ENCODE measurements around the gene BRI3. TPM values are rescaled to one million over a fixed set of nuclear protein-coding genes. Genes with fewer than 3 reads are reported as not detected.
"Not testable (repeated sequence)": the region's sequence is repeated elsewhere in the genome, so short reads cannot be mapped to it uniquely, and the experiment has no call there.

The BRI3 gene
- total RNA-seq, 1 donor from 2014 or later, result 61.6 TPM

DNA sequence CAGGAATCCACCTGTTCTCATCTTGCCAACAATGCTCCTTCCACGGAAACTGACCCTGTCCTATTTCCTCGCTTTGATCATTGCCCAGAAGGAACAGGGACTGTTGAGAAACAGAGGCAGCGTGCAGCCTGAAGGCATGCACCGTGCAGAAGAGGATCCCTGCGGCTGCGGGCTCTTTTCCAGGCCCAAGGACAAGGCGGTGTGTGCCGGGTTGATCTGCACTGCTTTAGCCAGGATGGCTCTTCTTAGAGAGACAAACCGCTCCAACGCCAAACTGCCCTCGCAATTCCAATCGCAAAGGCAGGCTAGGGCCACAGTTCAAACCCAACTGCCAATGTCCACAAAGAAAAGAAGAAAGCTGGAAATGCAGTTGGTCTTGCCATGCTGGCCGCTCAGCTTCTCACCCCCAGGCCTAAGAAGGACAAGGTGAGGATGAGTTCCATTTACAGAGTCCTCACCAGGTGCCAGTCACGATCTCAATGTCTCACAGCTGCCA lies 26.5 kb downstream of the BRI3 start:
- Histone ChIP-seq H3K27me3 (no peaks in the 10 kb centered on the region), H3K4me1 (no peaks in the 10 kb centered on the region), H3K36me3 (peaks cover 10 to 38% of the 10 kb centered on the region in 2 donors), H3K9me3 (peaks cover 0 to under 1% of the 10 kb centered on the region in 2 donors), H3K27ac (no peak overlapping the region), H3K4me3 (no peak overlapping the region)
- no peak for DNase-seq (ENCODE audit: low spot score in 2 of 2)
- intact Hi-C loops (cut with DNase I), result no loop called here
- TF ChIP-seq, protein P1, sequence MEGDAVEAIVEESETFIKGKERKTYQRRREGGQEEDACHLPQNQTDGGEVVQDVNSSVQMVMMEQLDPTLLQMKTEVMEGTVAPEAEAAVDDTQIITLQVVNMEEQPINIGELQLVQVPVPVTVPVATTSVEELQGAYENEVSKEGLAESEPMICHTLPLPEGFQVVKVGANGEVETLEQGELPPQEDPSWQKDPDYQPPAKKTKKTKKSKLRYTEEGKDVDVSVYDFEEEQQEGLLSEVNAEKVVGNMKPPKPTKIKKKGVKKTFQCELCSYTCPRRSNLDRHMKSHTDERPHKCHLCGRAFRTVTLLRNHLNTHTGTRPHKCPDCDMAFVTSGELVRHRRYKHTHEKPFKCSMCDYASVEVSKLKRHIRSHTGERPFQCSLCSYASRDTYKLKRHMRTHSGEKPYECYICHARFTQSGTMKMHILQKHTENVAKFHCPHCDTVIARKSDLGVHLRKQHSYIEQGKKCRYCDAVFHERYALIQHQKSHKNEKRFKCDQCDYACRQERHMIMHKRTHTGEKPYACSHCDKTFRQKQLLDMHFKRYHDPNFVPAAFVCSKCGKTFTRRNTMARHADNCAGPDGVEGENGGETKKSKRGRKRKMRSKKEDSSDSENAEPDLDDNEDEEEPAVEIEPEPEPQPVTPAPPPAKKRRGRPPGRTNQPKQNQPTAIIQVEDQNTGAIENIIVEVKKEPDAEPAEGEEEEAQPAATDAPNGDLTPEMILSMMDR (IDR thresholded peaks at IDR 0.05), result no peak

DNA sequence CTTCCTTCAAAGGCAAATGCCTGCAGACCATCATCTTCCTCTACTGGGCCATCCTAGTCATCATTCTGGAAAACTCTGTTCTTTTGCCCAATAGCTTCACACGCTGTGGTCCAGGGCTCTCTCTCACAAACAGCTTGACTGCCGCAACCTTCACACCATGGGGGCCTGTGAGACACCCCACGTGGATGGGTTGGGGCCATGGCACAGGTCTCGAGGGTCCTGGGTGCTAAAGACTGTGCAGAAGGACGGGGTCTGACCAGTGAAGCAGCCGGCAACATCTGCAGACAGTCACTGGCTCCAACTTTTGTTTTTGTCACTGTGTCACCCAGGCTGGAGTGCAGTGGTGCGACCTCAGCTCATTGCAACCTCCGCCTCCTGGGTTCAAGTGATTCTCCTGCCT lies 28.1 kb downstream of the BRI3 start:
- no peak for DNase-seq (ENCODE audit: low spot score in 2 of 2)
- TF ChIP-seq, protein P1 (IDR thresholded peaks at IDR 0.05), result no peak
- intact Hi-C loops (cut with DNase I), result no loop called here

DNA sequence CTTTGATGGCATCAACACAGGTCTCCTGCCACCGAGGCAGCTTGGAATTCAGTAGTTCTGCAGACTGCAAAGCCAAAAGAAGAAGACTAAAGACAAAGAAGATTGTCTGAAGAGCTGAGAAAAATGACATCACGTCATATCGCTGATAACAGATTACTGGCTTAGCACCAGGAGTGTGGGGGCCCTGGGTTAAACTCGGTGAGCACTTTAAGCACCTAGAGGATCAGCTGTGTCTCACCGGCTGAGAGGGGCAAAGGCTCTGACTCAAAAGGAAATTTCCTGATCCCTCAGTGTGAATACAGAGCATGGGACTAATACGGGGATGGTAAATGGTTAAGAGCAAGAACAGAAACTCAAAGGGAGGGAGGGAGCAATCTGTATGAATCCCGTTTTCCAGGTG lies 30.7 kb downstream of the BRI3 start:
- no peaks in the 10 kb centered on the region for H3K4me1 ChIP-seq
- H3K27me3 ChIP-seq, result no peaks in the 10 kb centered on the region
- peaks cover 5 to 20% of the 10 kb centered on the region in 2 donors for H3K36me3 ChIP-seq
- no peak overlapping the region for H3K27ac ChIP-seq
- no peak for DNase-seq (ENCODE audit: low spot score in 2 of 2)
- TF ChIP-seq, protein P1 (IDR thresholded peaks at IDR 0.05), result no peak
- intact Hi-C loops (cut with DNase I), result no loop called here
- no peak overlapping the region for H3K4me3 ChIP-seq
- H3K9me3 ChIP-seq, result no peaks in the 10 kb centered on the region

More for the DNA sequence above, 28.1 kb downstream of the BRI3 start:
- no peaks in the 10 kb centered on the region for H3K27me3 ChIP-seq
- no peak overlapping the region for H3K27ac ChIP-seq
- no peaks in the 10 kb centered on the region for H3K9me3 ChIP-seq
- H3K36me3 ChIP-seq, result peaks cover 10 to 38% of the 10 kb centered on the region in 2 donors
- H3K4me3 ChIP-seq, result no peak overlapping the region
- no peaks in the 10 kb centered on the region for H3K4me1 ChIP-seq

DNA sequence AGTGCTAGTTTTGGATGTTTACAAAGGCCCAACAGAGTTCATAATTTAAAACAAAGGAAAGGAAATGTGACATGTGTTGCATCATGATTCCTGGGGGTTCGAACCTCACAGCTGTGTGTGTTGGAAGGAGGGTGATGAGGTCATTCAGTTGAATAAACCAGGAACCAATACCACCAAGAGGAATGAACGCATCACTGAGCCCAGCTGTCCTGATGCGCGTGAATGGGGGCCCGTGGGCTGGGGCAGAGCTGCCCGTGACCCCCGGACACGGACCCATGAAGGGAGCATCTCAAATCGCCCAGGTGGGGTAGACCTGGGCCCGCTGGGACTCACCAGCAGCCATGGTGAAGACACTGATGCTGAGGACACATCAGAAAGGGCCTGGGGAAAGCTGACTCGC lies 33.0 kb downstream of the BRI3 start:
- intact Hi-C loops (cut with DNase I), result no loop called here
- no peak overlapping the region for H3K4me3 ChIP-seq
- no peaks in the 10 kb centered on the region for H3K36me3 ChIP-seq
- TF ChIP-seq, protein P1 (IDR thresholded peaks at IDR 0.05), result no peak
- H3K9me3 ChIP-seq, result no peaks in the 10 kb centered on the region
- no peak overlapping the region for H3K27ac ChIP-seq
- no peaks in the 10 kb centered on the region for H3K4me1 ChIP-seq
- no peaks in the 10 kb centered on the region for H3K27me3 ChIP-seq
- no peak for DNase-seq (ENCODE audit: low spot score in 2 of 2)

DNA sequence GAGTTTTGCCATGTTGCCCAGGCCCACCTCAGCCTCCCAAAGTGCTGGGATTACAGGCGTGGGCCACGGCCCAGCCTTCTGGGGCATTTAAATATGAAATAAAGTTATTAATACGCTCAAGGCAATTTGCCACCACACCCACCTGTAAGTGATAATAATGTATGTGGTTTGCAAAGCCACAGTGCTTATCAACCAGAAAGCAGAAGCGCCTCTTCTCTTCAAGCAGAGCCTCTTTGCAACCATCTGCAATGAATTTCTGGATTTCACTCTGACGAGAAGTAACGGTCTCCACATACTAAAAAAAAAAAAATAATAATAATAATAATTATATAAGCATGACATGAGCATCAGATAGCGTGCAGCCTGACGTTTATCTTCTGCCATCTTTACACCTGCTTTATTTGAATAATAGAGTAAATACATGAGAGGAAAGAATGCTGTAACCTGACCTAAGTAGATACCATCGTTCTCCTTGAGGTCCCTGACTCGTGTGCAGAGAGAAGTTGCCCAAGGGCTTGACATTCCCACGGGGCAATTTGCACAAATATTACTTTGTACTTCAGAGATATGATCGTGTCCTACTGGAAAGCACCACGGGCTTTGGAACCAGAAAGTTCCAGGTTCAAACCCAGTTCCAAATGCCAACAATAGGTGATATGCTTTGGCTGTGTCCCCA lies 34.0 kb downstream of the BRI3 start:
- no peaks in the 10 kb centered on the region for H3K27me3 ChIP-seq
- DNase-seq (ENCODE audit: low spot score in 2 of 2), result no peak
- intact Hi-C loops (cut with DNase I), result no loop called here
- TF ChIP-seq, protein P1 (IDR thresholded peaks at IDR 0.05), result no peak
- H3K9me3 ChIP-seq, result no peaks in the 10 kb centered on the region
- no peak overlapping the region for H3K27ac ChIP-seq
- no peaks in the 10 kb centered on the region for H3K36me3 ChIP-seq
- H3K4me1 ChIP-seq, result no peaks in the 10 kb centered on the region
- no peak overlapping the region for H3K4me3 ChIP-seq

DNA sequence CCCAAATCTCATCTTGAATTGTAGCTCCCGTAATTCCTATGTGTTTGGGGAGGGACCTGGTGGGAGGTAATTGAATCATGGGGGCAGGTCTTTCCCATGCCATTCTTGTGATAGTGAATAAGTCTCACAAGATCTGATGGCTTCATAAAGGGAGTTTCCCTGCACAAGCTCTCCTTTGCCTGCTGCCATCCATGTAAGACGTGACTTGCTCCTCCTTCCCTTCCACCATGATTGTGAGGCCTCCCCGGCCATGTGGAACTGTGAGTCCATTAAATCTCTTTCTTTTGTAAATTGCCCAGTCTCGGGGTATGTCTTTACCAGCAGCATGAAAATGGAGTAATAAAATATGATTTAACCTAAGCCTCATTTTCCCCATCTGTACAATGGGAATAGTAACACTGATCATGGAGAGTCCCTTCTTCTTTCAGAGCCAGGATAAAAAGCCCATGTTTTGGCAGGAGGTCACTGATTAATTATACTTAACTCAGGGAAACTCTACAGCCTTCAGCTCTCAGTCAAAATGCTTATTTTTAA lies 34.6 kb downstream of the BRI3 start:
- DNase-seq (ENCODE audit: low spot score in 2 of 2); H3K4me1 ChIP-seq; H3K36me3 ChIP-seq; H3K9me3 ChIP-seq; H3K4me3 ChIP-seq; H3K27me3 ChIP-seq; H3K27ac ChIP-seq; intact Hi-C loops (cut with DNase I): not testable (repeated sequence)

Measured in ascending aorta (tissue), 2 donors.